CD4-positive, alpha-beta T cell (primary cell): ENCODE measurements around the gene CCDC102A. TPM values are rescaled to one million over a fixed set of nuclear protein-coding genes. Genes with fewer than 3 reads are reported as not detected.
A peak's percentile ranks its signal among the peaks of the same experiment; 100 is the strongest.

ENCODE experiments used
- ATAC-seq: fragments of 200-7000 bp; cut with Tn5 transposase; one replicate; pipeline ENCODE4 v1.10.0; 2022; ENCODE audit warnings: mild to moderate bottlenecking; ENCODE audit not compliant: poor library complexity
- CTCF ChIA-PET: fragments of 350-600 bp; sonication (Branson Sonifier 250); formaldehyde crosslinking; loops from one replicate; lab custom pipeline; 2021; ENCODE audit warnings: antibody characterized with exemption, inconsistent platforms; lab: Charles Lee
- POLR2A ChIA-PET: fragments of 350-600 bp; sonication (Branson Sonifier 250); formaldehyde crosslinking; loops from one replicate; lab custom pipeline; 2021; ENCODE audit warnings: antibody characterized with exemption, inconsistent platforms; lab: Charles Lee
- DNase-seq, 14 experiments: peaks; one replicate each; pipeline ENCODE4 v3.0.0-alpha.2; 2013 to 2020; ENCODE audit warnings: mixed read lengths in 2 of 14
- H3K27ac ChIP-seq, 2 donors: one replicate each; pipeline versions ENCODE4 v1.5.1 to v1.7.0; 2013; ENCODE audit warnings: low read length in 2 of 2, low read depth in 1 of 2, mild to moderate bottlenecking in 1 of 2
- H3K27me3 ChIP-seq, 2 experiments: 1 replicate in 1 of 2; 2 replicates in 1 of 2; pipeline versions ENCODE4 v1.6.1 to v1.7.0; 2013; ENCODE audit warnings: low read length in 2 of 2, control low read depth in 1 of 2, mild to moderate bottlenecking in 1 of 2, moderate library complexity in 1 of 2; ENCODE audit not compliant: insufficient read depth in 2 of 2, control insufficient read depth in 1 of 2
- H3K36me3 ChIP-seq: one replicate; pipeline ENCODE4 v1.6.1; 2013; ENCODE audit warnings: low read length, control low read depth; ENCODE audit not compliant: insufficient read depth
- H3K4me1 ChIP-seq: one replicate; pipeline ENCODE4 v1.6.1; 2013; ENCODE audit warnings: low read length, control low read depth; ENCODE audit not compliant: insufficient read depth
- H3K4me3 ChIP-seq: one replicate; pipeline ENCODE4 v1.5.1; 2013; ENCODE audit warnings: mild to moderate bottlenecking, low read length, moderate library complexity
- H3K9me3 ChIP-seq, 2 experiments: 1 replicate in 1 of 2; 2 replicates in 1 of 2; pipeline versions ENCODE4 v1.6.1 to v1.7.0; 2013; ENCODE audit warnings: low read length in 2 of 2, mild to moderate bottlenecking in 2 of 2, control low read depth in 1 of 2, moderate library complexity in 1 of 2; ENCODE audit not compliant: control insufficient read depth in 1 of 2, insufficient read depth in 1 of 2
- H3K27ac Mint-ChIP-seq: one replicate; pipeline ENCODE4 v1.8.0; 2020; ENCODE audit warnings: mixed read lengths
- H3K27me3 Mint-ChIP-seq: one replicate; pipeline ENCODE4 v1.8.0; 2021; ENCODE audit warnings: mixed read lengths
- H3K36me3 Mint-ChIP-seq: one replicate; pipeline ENCODE4 v1.8.0; 2021; ENCODE audit warnings: low read depth, mixed read lengths
- H3K4me1 Mint-ChIP-seq: one replicate; pipeline ENCODE4 v1.8.0; 2021; ENCODE audit warnings: low read depth, mixed read lengths
- H3K4me3 Mint-ChIP-seq: one replicate; pipeline ENCODE4 v1.8.0; 2020; ENCODE audit warnings: mild to moderate bottlenecking, mixed read lengths
- H3K9me3 Mint-ChIP-seq: one replicate; pipeline ENCODE4 v1.8.0; 2020; ENCODE audit warnings: mixed read lengths
- intact Hi-C, 2 experiments: fragments of 100-400 bp; cut with DNase I in 1 of 2; cut with micrococcal nuclease in 1 of 2; formaldehyde crosslinking; loops; one replicate each; pipeline versions ENCODE4 v1.15.1 to v1.9.0; 2023 to 2025; cut with DNase I, micrococcal nuclease
- total RNA-seq, 174 experiments: library from RNA in 2 of 174; stranded (reverse) in 2 of 174; gene quantifications; one replicate each; pipeline ENCODE4 v1.2.3 and lab custom pipeline; 2021 to 2026
- TF ChIP-seq, protein P1 (sequence below): fragments of 200-600 bp; IDR thresholded peaks from one replicate; pipeline ENCODE4 v1.8.0; 2022; ENCODE audit warnings: antibody characterized with exemption, mild to moderate bottlenecking

CCDC102A gene
- total RNA-seq, 2 experiments from 2014 or later = 2.0 TPM

DNA sequence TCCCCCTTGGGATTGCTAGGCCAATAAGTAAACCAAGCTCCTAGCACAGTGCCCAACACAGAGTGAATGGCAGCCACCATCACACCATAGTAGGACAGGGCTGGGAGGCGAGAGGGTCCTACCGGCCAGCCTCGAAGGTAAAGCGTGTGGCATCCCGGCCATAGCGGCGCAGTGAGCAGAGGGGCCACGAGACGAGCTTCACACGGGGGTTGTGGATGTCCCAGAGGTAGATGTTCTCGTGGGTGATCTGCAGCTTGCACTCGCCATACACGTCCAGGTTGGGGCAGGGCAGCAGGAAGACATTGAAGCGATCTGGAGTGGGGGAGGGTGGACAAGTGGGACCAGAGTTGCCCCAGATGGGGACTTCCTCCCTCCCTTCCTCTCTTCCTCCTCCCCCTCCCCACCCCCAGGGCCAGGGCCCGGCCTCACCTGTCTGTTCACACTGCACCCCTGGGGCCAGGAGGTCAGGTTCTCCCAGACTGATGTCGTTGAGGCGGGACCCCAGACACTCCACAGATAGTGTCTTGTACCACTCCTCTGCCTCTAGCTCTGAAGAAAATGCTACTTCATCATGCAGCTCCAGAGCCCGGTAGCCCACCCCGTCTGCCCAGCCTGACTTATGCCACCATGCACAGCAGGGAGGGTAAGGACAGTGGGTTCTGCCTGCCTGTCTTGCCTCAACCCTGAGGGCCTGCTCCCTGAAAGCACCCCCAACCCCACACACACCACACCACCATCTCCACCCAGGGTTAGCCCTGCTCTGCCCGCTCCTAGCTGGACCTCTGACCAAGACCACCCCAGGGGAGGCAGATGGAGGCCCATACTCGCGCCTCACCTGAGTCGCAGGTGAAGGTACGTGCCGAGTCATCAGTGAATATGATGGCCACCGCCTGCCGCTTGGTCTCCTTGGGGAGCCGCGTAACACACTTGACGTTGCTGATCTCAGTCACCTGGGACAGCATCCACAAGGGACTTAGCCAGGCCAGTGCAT is 61.4 kb downstream of the CCDC102A start:
- Histone ChIP-seq H3K27me3 (no peaks in the 10 kb centered on the region), H3K9me3 (no peaks in the 10 kb centered on the region), H3K27ac (no peak overlapping the region), H3K36me3 (peaks cover 27% of the 10 kb centered on the region), H3K4me1 (peaks cover 21% of the 10 kb centered on the region), H3K4me3 (no peak overlapping the region)
- ATAC-seq (no peak), DNase-seq (peak in 1 of 14 experiments; percentile 46)
- ChIA-PET POLR2A (interaction anchor here (0.5 to 3.6 kb wide), 4 partner anchors 9 to 13 kb away, joined by 3 to 13 read pairs (median 4); partner anchors contain the start of gene POLR2C), CTCF (interaction anchor here (0.6 to 2.9 kb wide), 6 partner anchors 8 to 1171 kb away, joined by 3 to 10 read pairs (median 4); partner anchors contain the start of gene POLR2C)
- H3K27ac Mint-ChIP-seq = peak overlapping the region; percentile 20
- no peaks in the 10 kb centered on the region for H3K9me3 Mint-ChIP-seq
- no peak overlapping the region for H3K4me3 Mint-ChIP-seq
- intact Hi-C loops = loop anchor here (2.0 to 5.0 kb wide), 2 partner anchors 44 to 652 kb away; partner anchors contain the start of gene CFAP20 (in 1 of the 2)
- TF ChIP-seq, protein P1, sequence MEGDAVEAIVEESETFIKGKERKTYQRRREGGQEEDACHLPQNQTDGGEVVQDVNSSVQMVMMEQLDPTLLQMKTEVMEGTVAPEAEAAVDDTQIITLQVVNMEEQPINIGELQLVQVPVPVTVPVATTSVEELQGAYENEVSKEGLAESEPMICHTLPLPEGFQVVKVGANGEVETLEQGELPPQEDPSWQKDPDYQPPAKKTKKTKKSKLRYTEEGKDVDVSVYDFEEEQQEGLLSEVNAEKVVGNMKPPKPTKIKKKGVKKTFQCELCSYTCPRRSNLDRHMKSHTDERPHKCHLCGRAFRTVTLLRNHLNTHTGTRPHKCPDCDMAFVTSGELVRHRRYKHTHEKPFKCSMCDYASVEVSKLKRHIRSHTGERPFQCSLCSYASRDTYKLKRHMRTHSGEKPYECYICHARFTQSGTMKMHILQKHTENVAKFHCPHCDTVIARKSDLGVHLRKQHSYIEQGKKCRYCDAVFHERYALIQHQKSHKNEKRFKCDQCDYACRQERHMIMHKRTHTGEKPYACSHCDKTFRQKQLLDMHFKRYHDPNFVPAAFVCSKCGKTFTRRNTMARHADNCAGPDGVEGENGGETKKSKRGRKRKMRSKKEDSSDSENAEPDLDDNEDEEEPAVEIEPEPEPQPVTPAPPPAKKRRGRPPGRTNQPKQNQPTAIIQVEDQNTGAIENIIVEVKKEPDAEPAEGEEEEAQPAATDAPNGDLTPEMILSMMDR = no peak
- H3K36me3 Mint-ChIP-seq = peaks cover 31% of the 10 kb centered on the region
- peaks cover 11% of the 10 kb centered on the region for H3K4me1 Mint-ChIP-seq
- no peaks in the 10 kb centered on the region for H3K27me3 Mint-ChIP-seq

DNA sequence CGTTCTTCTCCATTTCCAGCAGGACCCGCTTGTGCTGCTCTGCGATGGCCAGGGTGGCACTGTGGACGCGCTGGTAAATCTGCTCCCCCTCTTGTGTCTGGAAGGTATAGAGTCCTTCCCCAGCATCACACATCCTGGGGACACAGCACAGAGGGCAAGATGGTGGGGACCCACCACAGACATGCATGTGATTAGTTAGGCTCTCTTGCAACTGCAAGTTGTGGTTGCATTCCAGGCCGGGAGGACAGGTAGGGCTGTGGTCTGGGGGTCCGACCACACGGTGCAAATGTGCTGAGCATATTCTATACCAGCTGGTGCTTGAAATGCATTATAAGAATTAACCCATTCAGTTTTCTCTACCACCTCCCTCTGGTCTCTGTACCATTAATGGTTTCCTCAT is 62.5 kb downstream of the CCDC102A start:
- Histone ChIP-seq H3K9me3 (no peaks in the 10 kb centered on the region), H3K4me1 (peaks cover 21% of the 10 kb centered on the region), H3K27me3 (no peaks in the 10 kb centered on the region), H3K36me3 (peaks cover 37% of the 10 kb centered on the region), H3K4me3 (no peak overlapping the region), H3K27ac (no peak overlapping the region)
- POLR2A ChIA-PET = interaction anchor here (1.6 to 3.6 kb wide), 2 partner anchors 12 to 13 kb away, joined by 4 to 13 read pairs; partner anchors contain the start of genes DOK4 and POLR2C
- ATAC-seq = no peak
- CTCF ChIA-PET = interaction anchor here (0.8 to 2.9 kb wide), 2 partner anchors 11 to 46 kb away, joined by 4 to 10 read pairs; partner anchors contain the start of gene POLR2C
- Mint-ChIP-seq H3K36me3 (peaks cover 42% of the 10 kb centered on the region), H3K9me3 (no peaks in the 10 kb centered on the region), H3K27me3 (no peaks in the 10 kb centered on the region), H3K4me1 (peaks cover 11% of the 10 kb centered on the region), H3K4me3 (no peak overlapping the region), H3K27ac (peak overlapping the region; percentile 20)
- intact Hi-C loops = loop anchor here in 1 of 2 experiments (2.0 kb wide), 1 partner anchor 45 kb away; no protein-coding TSS in a partner anchor
- no peak for DNase-seq
- TF ChIP-seq, protein P1 = no peak

DNA sequence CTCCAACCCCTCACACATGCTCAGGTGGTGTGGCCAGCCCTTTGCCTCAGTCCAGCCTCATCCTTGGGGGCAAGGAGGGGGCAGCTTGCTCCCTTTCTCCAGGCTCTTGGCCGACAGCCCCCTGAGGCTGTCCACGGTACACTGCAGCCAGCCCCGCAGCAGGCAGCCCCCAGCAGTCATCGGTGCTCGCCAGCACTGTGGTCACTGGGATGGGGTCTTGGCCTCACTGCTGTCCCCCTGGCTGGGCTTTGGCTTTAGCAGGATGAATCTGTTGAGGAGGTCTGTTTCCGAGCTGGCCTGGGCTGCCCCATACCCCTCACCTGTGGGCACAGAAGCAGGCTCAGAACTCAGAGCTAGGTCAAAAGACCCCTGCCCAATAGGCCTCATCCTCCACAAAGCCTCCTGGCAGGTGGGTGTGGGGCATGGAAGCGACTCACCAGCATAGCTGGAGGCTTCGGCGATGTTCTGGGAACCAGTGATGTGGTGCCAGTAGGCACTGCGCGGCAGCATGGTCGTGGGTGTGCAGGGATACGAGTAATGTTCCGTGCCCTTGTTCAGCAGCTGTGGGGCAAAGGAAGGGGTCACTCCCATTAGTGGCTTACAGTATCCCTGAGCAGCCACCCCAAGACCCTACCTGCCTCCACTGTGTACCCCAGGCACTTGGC is 63.1 kb downstream of the CCDC102A start:
- POLR2A ChIA-PET = interaction anchor here (1.6 to 3.6 kb wide), 2 partner anchors 11 to 13 kb away, joined by 4 to 13 read pairs; partner anchors contain the start of genes DOK4 and POLR2C
- Mint-ChIP-seq H3K36me3 (peaks cover 48% of the 10 kb centered on the region), H3K27ac (no peak overlapping the region), H3K27me3 (no peaks in the 10 kb centered on the region), H3K9me3 (no peaks in the 10 kb centered on the region), H3K4me1 (peaks cover 11% of the 10 kb centered on the region), H3K4me3 (no peak overlapping the region)
- intact Hi-C loops = no loop called here
- ATAC-seq (no peak), DNase-seq (no peak)
- CTCF ChIA-PET = interaction anchor here (2.9 kb wide), 1 partner anchor 11 kb away, joined by 10 read pairs; the partner anchor contains the start of gene POLR2C
- Histone ChIP-seq H3K27ac (no peak overlapping the region), H3K36me3 (peaks cover 43% of the 10 kb centered on the region), H3K4me3 (no peak overlapping the region), H3K27me3 (no peaks in the 10 kb centered on the region), H3K4me1 (peaks cover 21% of the 10 kb centered on the region), H3K9me3 (no peaks in the 10 kb centered on the region)
- TF ChIP-seq, protein P1 = no peak
